Stimulated activated CD4-positive, alpha-beta T cell treated with anti-CD3 and anti-CD28 coated beads, Interleukin-1b, Interleukin-23, amount 100 ng/mL, for 48 hours (primary cell): ENCODE results near the gene LMX1B.
"Not testable (repeated sequence)": the region's sequence is repeated elsewhere in the genome, so short reads cannot be mapped to it uniquely, and the experiment has no call there.

Experiments used
- DNase-seq: peaks from one replicate; pipeline ENCODE4 v3.0.0-alpha.2; 2020

LMX1B gene

GRCh38 chr9:126700903-126701812 lies 87.4 kb downstream of the LMX1B start:
- no peak for DNase-seq

- no peak for DNase-seq
Observed at GRCh38 chr9:126701813-126702140, 88.0 kb downstream of the LMX1B start.

DNA sequence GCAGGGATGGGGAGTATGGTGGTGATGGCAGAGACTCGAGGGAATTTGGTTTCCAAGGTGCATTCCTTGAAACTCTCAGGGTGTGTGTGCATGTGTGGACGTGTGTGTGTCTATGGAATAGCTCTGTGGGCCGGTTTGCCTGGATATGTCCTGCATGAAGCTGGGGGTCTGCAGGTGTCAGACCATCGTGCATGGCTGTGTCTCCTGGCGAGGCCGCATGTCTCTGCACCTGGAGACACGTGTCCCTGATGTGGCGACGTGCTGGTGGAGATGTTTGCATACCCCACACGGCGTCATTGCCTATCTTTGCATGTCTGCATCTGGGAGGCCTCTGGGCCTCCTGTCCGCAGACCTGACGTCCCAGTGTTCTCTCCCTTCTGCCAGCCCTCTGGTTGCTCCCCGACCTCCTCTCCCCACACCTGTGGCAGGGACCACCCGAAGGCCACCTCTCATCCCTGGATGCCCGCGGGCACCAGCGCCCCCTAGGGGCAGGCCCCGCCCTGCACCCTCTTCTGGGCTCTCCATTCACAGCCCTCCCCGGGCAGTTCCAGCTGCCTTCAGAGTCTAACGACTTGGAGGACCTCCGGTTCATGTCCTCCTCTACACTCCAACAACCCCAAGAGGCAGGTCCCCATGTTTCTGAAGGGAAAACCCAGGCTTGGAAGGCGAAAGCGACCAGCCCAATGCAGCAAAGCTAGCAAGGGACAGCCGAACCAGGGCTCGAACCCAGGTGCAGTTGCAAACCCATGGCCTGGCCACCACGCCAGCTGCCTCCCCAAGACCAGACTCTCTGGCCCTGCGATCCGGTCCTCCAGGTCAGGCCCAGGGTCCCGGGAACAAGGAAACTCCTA lies 88.6 kb downstream of the LMX1B start:
- DNase-seq, result peak; percentile 42

- no peak for DNase-seq
Observed at GRCh38 chr9:126703002-126703865, 89.5 kb downstream of the LMX1B start.

- DNase-seq, result no peak
Observed at GRCh38 chr9:126703866-126704156, 90.1 kb downstream of the LMX1B start.

GRCh38 chr9:126704157-126704891 lies 90.6 kb downstream of the LMX1B start:
- peak; percentile 29 for DNase-seq

DNA sequence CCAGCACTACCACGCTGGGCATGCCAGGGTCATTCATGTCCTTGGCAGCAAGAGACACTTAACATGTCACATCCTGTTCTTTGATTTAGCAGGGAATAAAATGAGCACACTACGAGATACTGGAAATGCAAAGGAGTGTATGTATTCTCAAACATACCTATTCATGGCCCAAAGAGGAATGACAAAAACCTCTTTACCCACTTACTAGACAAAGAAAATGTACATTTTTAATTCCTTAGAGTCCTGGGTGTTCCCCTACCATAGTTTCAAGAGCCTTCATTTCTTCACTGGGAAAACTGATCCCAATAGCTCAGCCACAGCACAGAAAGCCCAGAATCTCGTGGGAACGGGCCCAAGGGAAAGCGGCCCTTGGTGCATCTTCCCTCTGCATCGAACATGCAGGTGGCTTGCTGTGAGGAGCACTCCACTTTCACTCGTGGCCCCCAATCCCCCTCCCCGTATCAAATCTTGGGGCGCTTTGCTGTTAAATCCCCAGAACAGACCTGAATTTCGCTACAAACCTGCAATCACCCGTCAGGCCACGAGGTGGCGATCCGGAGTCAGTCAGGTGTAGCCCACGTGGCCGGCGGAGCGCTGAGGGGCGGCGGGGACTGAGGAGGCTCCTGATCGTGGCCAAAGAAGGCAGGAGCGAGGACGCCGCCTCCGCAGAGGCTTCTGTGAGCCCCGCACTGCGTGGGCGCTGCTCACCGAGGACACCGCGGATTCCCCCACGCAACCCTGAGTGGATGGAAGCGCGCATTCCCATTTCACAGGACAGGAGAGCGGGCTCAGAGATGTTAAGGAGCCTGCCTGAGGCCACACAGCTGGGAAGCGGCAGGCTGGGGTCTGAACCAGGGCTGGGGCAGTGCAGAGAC lies 91.4 kb downstream of the LMX1B start:
- DNase-seq, result peak; percentile 85

DNA sequence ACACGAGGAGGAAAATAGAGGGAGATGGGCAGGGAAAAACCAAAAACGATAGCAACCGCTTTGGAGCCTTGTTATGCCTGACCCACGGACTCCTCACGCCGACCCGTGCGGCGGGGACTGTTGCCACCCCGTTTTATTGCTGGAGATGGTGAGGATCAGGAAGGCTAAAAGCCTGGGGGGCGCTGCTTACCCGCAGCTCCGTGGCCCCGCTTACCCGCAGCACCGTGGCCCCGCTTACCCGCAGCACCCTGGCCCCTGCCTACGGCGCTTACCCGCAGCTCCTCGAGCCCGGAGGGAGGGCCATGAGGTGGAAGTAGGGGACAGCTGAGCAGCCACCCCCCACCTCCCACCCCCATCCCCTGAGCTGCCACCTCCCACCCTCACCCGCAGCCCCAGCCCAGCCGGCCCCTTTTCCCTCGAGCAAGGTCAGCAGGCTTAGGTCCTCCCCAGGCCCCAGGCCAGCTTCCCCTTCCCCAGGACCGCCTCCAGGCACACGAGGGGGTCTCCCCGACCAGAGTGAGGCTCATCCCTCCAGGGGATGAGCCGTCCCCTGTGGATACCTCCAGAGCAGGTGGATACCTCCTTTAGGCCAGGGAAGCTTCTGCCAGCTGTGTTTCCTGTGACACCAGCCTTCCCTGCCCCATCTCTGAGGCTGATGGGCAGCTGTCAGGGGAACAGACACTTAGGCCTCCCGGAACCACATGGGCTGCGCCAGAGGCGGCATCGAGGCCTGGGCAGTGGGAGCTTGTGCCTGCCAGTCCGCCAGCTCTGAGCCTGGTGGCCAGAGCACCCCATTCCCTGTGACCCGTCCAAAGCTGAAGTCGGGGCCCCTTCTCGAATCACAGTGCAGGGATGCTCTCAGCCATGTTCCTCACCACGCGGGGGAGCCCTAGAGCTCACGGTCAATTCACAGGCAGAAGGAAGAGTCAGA lies 92.3 kb downstream of the LMX1B start:
- DNase-seq, result peak; percentile 71

DNA sequence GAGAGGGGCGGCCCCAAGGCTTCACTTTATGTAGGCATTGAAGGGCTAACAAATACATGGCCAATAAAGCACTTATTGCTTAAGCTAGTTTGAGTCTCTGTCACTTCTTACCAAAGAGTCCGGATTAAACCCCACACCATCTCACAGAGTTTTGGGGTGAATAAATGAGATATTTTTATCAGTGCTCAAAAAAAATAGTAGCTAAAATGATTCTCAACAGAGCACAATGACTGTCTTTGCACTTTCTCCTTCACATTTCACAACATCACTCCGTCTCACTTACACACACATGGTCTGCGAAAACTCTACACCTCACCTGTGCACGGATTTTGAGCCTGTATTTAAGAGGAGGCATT lies 92.9 kb downstream of the LMX1B start:
- no peak for DNase-seq

DNA sequence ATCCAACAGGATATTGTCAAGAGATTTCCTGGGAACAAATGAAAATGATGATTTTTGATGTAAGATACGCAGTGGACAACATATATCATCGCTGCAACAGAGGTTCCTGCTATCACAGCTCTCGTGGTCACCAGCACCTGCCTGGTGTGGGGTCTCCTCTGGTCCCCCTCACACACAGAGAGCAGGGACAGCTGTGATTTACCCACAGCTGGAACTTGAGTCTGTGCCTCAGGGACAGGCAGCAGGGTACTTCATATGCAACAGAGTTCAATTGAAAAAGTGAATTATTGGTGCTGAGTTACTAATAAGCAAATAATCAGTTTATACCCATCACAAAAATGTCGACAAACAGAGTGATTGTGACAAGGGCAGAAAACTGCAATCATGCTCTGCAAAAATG lies 93.4 kb downstream of the LMX1B start:
- no peak for DNase-seq

DNA sequence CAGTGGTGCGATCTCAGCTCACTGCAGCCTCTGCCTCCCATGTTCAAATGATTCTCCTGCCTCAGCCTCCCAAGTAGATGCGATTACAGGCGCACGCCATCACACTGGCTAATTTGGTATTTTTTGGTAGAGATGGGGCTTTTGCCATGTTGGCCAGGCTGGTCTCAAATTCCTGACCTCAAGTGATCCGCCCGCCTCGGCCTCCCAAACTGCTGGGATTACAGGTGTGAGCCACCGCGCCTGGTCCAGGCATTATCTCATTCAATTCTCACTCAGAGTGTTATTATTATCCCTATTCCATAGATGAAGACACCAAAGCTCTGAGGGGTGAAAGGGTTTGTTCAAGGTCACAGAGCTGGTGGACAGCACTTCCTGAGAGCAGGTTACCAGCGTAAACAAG lies 94.0 kb downstream of the LMX1B start:
- not testable (repeated sequence) for DNase-seq

- no peak for DNase-seq
Observed at GRCh38 chr9:126708178-126708577, 94.5 kb downstream of the LMX1B start.

DNA sequence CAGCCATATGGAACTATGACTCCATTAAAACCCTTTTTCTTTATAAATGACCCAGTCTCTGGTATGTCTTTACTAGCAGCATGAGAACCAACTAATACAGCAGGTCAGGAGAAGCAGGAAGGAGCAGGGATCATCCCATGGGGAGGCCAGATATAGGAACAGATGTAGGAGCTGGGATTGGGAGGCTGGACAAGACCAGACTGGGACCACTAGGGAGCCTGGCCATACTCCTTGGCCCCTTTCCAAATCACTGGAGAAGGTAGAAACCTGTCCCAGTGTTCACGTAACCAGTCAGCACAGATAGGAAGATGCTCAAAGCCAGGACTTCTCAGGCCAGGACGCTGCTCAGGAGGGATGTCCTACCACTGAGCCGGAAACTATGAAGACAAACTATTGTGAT lies 95.5 kb downstream of the LMX1B start:
- DNase-seq, result no peak

DNA sequence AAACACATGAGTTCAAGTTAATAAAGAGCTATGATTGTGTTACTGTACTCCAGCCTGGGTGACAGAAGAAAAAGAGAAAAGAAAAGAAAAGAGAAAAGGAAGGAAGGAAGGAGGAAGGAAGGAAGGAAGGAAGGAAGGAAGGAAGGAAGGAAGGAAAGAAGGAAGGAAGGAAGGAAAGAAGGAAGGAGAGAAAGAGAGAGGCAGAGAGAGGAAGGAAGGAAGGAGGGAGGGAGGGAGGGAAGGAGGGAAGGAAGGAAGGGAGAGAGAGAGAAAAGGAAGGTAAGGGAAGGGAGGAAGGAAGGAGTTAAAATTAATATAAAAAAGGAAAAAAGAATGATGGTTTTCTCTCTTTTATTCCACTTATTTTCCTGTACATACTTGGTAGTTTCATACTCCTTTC lies 101.7 kb downstream of the LMX1B start:
- no peak for DNase-seq

GRCh38 chr9:126717441-126717840 lies 103.7 kb downstream of the LMX1B start:
- DNase-seq, result not testable (repeated sequence)

DNA sequence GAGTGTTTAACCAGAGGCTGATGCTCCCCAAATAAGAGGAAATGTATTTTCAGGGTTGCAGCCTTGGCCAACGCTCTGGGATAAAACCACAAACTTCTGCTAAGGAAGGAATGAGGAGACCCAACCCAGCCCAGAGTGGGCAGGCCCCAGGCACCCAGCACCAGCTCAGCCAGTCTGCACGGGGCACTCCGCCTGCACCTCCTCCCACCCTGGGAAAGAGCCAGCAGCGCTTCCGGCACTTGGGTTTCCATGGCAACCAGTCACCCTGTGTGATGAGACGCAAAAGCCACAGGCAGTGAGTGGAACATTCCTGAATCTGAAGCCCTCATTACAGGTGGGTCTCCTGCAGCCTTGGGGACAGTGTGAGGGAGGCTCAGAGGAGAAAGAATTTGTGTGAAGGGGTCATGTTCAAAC lies 105.9 kb downstream of the LMX1B start:
- DNase-seq, result peak; percentile 85

- no peak for DNase-seq
Observed at GRCh38 chr9:126720036-126720435, 106.3 kb downstream of the LMX1B start.

GRCh38 chr9:126720661-126721563 lies 107.2 kb downstream of the LMX1B start:
- DNase-seq, result no peak

DNA sequence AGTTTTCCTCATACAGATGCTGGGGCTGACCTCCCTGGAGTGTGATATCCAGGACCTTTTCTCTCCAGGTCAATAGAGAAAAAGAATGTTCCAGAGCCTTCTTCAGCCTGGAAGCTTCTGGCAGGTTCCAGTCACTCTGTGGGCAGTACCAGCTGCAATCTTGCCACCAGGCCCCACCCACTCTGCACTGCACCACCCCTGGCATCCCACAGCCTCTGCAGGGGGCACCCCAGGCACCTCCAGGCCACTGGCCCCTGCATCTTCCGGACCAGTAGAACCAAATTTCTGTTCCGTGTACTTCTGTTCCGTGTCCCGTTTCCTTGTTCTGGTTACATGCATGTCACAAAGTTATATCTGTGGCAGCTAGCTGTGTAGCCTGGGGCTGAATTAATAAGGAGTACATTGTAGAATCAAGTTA lies 107.8 kb downstream of the LMX1B start:
- no peak for DNase-seq
